ENCODE measurements around the gene HS6ST1. TPM values are rescaled to one million over a fixed set of nuclear protein-coding genes. Genes with fewer than 3 reads are reported as not detected.

HS6ST1 gene
- total and polyA plus RNA-seq, 2 donors (not counting 3 experiments of a cell fraction or from before 2014, with no cell fraction given): 12.8 to 19.4 TPM

GRCh38 chr2:128272601-128273468 lies 45.8 kb downstream of the HS6ST1 start:
- Histone ChIP-seq H3K79me2 (ENCODE audit: control insufficient read depth, insufficient read depth, low read length) (no peaks in the 10 kb centered on the region), H3K4me2 (ENCODE audit: insufficient read depth, low read length) (no peak overlapping the region), H3K4me3 (replicated peaks in 1 of 3; ENCODE audit: insufficient read depth in 1 of 3, low read depth in 1 of 3, low read length in 3 of 3) (no peak overlapping the region), H4K20me1 (replicated peaks; ENCODE audit: control insufficient read depth, extremely low read depth, insufficient read depth, low read length) (no peaks in the 10 kb centered on the region), H2AFZ (ENCODE audit: low read depth, low read length) (no peak overlapping the region), H3K4me1 (ENCODE audit: control insufficient read depth, extremely low read depth, insufficient read depth, low read length) (no peaks in the 10 kb centered on the region), H3K9ac (replicated peaks; ENCODE audit: extremely low read depth, insufficient read depth, low read length) (no peak overlapping the region), H3K27me3 (ENCODE audit: control insufficient read depth in 2 of 2, insufficient read depth in 2 of 2, low read length in 2 of 2) (no peaks in the 10 kb centered on the region), H3K27ac (ENCODE audit: insufficient read depth, low read depth, low read length) (no peak overlapping the region), H3K36me3 (ENCODE audit: control insufficient read depth in 2 of 2, extremely low read depth in 1 of 2, insufficient read depth in 2 of 2, low read length in 2 of 2) (peaks cover 0 to 2% of the 10 kb centered on the region in 2 experiments), H3K9me3 (replicated peaks; ENCODE audit: control insufficient read depth, insufficient read depth, low read length) (no peaks in the 10 kb centered on the region), H3K9me1 (replicated peaks; ENCODE audit: control insufficient read depth, extremely low read depth, insufficient read depth, low read length) (no peaks in the 10 kb centered on the region)
- POLR2A ChIA-PET: no interaction called here
- intact Hi-C loops (cut with micrococcal nuclease) (no loop called here), dilution Hi-C loops (cut with MboI; ENCODE audit: extremely low pct_ligation_motif_present, low sequenced_read_pairs) (no loop called here)
- TF ChIP-seq POLR2AphosphoS5 (IDR thresholded peaks at IDR 0.05; ENCODE audit: insufficient read depth, low read depth, low read length) (no peak), JUN (IDR thresholded peaks at IDR 0.05; ENCODE audit: borderline replicate concordance, insufficient read depth, insufficient read length, low read depth) (no peak), EZH2 (IDR thresholded peaks at IDR 0.05; ENCODE audit: borderline replicate concordance, low read depth, low read length, severe bottlenecking) (no peak), MAX (IDR thresholded peaks at IDR 0.05; ENCODE audit: insufficient read depth, insufficient read length) (no peak), GATA2 (IDR thresholded peaks at IDR 0.05; ENCODE audit: insufficient read depth, insufficient read length, low read depth, low read length) (no peak), POLR2A (IDR thresholded peaks at IDR 0.05; ENCODE audit: low read depth, low read length) (no peak), MYC (IDR thresholded peaks at IDR 0.05; ENCODE audit: low read depth, low read length) (no peak), FOS (IDR thresholded peaks at IDR 0.05; ENCODE audit: borderline replicate concordance, insufficient read depth, low read length) (no peak), CTCF (IDR thresholded peaks at IDR 0.05; ENCODE audit: extremely low read depth in 1 of 2, insufficient read depth in 1 of 2, low read depth in 1 of 2, low read length in 2 of 2) (no peak)
- no peak for FAIRE-seq
- DNase-seq (ENCODE audit: low read depth, low spot score): no peak
- no TSS peak for BruUV-seq (replicated peaks)
- CTCF ChIA-PET: no interaction called here
